Lower leg skin (tissue), 3 donors: ENCODE measurements around the gene COX6B2.

Source experiments
- POLR2A ChIP-seq, 2 donors: fragments of 450-650 bp; IDR thresholded peaks; one replicate each; pipeline ENCODE4 v1.6.1; 2016 to 2017; ENCODE audit warnings: antibody characterized with exemption in 2 of 2, mild to moderate bottlenecking in 1 of 2, moderate library complexity in 1 of 2
- TF ChIP-seq, protein P1 (sequence below), 3 donors: fragments of 450-650 bp; IDR thresholded peaks; one replicate each; pipeline ENCODE4 v1.5.1; 2016; ENCODE audit warnings: antibody characterized with exemption in 3 of 3, mild to moderate bottlenecking in 3 of 3, moderate library complexity in 2 of 3

DNA sequence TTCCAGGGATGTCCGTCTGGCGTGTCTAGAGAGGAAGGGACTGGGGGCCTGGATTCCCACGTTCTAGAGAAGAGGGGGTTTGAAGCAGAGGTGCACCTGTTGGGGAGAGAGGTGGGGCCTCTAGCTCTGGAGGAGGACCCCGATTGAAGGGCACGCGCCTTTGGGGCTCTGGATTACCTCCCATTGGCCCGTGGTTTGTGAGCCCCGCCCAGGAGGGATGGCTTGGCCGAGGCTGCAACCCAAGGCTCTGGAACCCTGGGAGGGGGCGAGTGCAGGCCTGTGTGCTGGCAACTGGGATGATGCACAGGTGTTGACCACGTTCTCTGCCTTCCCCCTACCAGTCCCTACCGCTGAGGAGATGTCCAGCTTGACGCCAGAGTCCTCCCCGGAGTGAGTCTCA, 49.5 kb downstream of the COX6B2 start:
- TF ChIP-seq, protein P1, sequence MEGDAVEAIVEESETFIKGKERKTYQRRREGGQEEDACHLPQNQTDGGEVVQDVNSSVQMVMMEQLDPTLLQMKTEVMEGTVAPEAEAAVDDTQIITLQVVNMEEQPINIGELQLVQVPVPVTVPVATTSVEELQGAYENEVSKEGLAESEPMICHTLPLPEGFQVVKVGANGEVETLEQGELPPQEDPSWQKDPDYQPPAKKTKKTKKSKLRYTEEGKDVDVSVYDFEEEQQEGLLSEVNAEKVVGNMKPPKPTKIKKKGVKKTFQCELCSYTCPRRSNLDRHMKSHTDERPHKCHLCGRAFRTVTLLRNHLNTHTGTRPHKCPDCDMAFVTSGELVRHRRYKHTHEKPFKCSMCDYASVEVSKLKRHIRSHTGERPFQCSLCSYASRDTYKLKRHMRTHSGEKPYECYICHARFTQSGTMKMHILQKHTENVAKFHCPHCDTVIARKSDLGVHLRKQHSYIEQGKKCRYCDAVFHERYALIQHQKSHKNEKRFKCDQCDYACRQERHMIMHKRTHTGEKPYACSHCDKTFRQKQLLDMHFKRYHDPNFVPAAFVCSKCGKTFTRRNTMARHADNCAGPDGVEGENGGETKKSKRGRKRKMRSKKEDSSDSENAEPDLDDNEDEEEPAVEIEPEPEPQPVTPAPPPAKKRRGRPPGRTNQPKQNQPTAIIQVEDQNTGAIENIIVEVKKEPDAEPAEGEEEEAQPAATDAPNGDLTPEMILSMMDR (IDR thresholded peaks at IDR 0.05): no peak
- no peak for TF ChIP-seq POLR2A (IDR thresholded peaks at IDR 0.05)
